NCI-H510A treated with DMSO at 0.1 percent for 48 hours (cell line): Measurements from ENCODE around the gene CYTIP.
"Not testable (repeated sequence)": the region's sequence is repeated elsewhere in the genome, so short reads cannot be mapped to it uniquely, and the experiment has no call there.

Experiments
- DNase-seq: peaks from one replicate; lab custom pipeline; 2025; lab: John Stamatoyannopoulos, UW

Gene CYTIP

DNA sequence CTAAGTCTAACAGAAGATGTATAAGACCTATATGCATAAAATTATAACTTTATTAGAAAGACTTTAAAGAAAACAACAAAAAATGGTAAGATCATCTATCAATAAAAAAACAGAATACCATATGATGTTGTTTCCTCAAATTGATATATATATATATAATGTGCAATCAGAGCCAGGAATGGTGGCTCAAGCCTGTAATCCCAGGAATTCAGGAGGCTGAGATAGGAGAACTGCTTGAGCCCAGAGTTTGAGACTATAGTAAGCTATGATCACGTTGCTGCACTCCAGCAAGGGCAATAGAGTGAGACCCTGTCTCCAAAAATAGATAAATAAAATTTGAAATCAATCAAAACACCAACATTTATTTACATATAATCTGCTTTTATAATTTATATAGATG, 19.5 kb downstream of the CYTIP start:
- DNase-seq, result no peak

GRCh38 chr2:157421964-157422363, 21.9 kb downstream of the CYTIP start:
- no peak for DNase-seq

GRCh38 chr2:157421331-157421944, 22.5 kb downstream of the CYTIP start:
- no peak for DNase-seq

DNA sequence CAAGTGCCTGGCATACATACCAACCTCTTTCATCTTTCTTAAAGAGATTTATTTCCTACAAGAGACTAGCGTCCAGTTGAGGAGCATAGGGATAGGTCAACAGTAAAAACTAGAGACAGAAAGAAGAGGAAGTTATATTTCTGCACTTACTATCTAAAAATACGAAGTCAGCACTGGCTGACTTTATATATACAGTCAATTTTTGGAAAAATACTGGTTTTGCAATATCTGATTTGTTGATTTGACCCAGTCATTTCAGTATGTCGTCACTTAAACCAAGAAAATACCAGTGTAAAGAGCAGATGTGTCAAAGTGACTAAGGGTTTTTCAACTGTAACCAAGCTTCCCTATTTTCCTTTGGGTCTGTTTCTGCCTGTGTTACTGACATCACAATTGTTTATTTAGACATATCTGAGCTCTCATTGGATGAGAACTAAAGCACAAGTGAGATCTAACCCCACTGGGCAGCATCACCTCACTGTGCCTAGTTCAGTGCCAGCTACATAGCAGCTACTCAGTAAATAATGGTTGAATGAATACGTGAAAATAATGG, 23.0 kb downstream of the CYTIP start:
- no peak for DNase-seq

DNA sequence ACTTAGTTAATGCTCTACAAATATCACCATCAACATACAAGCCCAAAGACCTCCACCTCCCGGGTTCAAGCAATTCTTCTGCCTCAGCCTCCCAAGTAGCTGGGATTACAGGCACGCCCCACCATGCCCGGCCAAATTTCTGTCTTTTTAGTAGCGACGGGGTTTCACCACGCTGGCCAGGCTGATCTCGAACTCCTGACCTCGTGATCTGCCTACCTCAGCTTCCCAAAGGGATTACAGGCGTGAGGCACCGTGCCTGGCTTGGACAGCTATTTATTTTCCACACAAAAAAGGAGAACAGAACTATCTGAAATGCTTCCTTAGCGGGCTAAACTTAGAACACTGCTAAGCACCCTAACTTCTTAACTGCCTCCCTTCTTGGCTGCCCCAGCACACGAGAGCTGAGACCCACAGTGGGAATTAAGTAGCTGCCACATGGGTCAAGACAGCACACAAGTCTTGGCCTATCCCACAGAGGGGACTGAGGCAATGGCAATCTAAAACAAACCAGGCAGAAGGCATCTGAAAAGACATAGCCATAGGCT, 24.8 kb downstream of the CYTIP start:
- no peak for DNase-seq

GRCh38 chr2:157418239-157418641, 25.6 kb downstream of the CYTIP start:
- DNase-seq, result no peak

- no peak for DNase-seq
Observed at GRCh38 chr2:157415591-157416101, 28.2 kb downstream of the CYTIP start.

DNA sequence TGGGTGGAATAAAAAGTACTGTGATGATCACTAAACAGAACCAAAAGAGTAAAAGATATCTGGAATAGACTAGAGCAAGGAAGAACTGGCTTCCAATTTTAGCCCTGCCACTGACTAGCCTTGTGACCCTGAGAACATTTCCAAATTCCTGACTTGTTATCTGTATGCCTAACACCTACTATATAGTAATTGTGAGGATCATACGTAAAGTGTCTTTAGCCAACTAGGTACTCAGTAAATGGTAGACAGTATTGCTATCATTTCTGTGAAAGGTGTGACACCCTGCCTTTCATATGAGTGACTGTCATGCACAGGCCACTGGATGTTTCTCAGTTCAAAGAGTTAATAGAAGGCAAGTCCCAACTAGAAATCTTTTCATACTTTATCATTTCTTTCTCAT, 29.8 kb downstream of the CYTIP start:
- no peak for DNase-seq

DNA sequence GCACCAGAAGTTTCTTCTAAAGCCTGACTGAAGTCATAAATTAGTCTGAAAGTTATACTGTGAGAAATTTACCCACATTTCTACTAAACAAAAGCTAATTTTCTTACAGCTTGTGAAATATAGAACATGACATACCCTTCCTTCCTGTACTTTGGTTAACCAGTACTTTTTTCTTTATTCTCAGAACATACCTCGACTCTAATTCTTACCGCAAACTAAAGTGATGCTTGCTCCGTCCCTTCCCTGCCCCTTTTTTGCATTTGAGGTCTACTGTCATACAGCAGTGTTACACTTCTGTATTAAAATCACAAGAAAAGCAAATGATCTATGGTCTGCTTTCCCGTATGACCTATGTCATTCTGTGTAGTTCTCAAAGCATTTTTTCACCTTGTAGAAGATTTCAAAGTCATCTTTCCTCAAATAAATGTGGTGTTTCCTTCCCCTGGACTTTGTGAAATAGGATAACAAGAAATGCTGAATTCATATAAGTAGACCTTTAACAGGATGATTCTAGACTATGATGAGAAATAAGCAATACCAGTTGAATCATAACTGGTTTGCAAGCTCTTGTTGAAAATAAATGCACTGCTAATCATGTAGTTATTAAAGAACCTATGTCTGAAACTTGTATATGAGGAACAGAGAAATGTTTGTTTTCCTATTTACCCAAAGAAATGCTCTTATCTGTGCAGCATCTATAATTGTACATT, 30.4 kb downstream of the CYTIP start:
- no peak for DNase-seq

GRCh38 chr2:157411624-157412336, 32.1 kb downstream of the CYTIP start:
- no peak for DNase-seq

DNA sequence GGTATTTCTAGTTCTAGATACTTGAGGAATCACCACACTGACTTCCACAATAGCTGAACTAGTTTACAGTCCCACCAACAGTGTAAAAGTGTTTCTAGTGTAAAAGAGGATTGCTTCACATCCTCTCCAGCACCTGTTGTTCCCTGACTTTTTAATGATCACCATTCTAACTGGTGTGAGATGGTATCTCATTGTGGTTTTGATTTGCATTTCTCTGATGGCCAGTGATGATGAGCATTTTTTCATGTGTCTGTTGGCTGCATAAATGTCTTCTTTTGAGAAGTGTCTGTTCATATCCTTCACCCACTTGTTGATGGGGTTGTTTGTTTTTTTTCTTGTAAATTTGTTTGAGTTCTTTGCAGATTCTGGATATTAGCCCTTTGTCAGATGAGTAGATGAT, 38.5 kb downstream of the CYTIP start:
- DNase-seq, result not testable (repeated sequence)

DNA sequence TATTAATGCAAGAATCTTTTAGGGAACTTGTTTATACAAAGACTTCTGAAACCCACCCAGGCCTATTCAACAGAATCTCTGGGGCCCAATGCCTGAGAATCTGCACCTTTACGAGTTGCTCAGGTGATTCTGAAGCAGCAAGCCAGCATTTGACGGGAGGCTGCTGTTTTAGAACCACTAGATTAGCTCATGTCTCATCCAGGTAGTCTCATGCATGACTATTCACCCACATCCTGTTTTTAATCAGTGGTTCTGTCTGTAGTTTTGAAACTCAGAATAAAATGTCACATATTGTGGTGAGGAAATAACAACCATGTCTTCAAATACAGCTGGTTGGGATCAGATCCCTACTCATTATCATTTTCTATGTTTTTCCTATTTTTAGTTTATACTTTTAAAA, 39.5 kb downstream of the CYTIP start:
- DNase-seq, result no peak

GRCh38 chr2:157402801-157403485, 40.9 kb downstream of the CYTIP start:
- DNase-seq, result not testable (repeated sequence)

- DNase-seq, result no peak
Observed at GRCh38 chr2:157395811-157396210, 48.1 kb downstream of the CYTIP start.

GRCh38 chr2:157394928-157395327, 49.0 kb downstream of the CYTIP start:
- DNase-seq, result no peak

- no peak for DNase-seq
Observed at GRCh38 chr2:157393348-157393747, 50.5 kb downstream of the CYTIP start.

GRCh38 chr2:157388827-157389226, 55.1 kb downstream of the CYTIP start:
- no peak for DNase-seq

GRCh38 chr2:157386747-157387146, 57.1 kb downstream of the CYTIP start:
- no peak for DNase-seq

- DNase-seq, result no peak
Observed at GRCh38 chr2:157386247-157386646, 57.6 kb downstream of the CYTIP start.

DNA sequence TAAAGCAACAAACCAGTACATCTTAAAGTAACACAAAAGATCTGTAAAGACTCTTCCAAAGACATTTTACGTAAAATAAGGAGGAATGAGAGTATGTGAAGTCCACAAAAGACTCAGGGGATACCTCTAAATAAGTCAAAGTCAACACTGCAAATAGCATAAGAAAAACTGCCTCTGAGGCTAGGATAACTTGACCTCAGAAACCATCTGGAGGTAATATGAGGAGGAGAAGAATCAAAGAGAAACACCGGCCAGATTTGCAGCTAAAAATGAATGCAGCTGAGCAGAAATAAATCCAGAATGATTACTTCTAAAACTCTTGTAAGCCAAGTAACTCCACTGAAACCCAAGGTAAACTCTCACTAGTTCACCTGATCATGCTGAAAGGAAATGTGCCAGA, 66.0 kb downstream of the CYTIP start:
- no peak for DNase-seq

DNA sequence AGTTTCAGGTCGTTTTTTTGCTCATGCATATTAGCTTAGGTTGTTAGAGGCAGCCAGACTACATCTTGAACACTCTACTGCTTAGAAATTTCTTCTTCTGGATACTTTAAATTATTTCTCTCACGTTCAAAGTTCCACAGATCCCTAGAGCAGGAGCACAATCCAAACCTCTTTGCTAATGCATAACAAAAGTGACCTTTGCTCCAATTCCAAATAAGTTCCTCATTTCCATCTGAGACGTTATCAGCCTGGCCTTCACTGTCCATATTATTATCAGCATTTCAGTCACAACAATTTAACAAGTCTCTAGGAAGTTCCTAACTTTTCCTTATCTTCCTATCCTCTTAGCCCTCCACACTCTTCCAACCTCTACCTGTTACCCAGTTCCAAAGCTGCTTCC, 67.8 kb downstream of the CYTIP start:
- DNase-seq, result no peak

GRCh38 chr2:157375384-157375783, 68.5 kb downstream of the CYTIP start:
- no peak for DNase-seq
